Right forelimb (tissue), 1 donor: ENCODE measurements around the gene CHAF1B.

ENCODE experiments used
- DNase-seq: peaks from one replicate; pipeline ENCODE4 v3.0.0-alpha.2; 2018

CHAF1B gene

GRCh38 chr21:36465478-36465877 is 80.3 kb downstream of the CHAF1B start:
- DNase-seq: no peak

GRCh38 chr21:36466061-36466511 is 80.9 kb downstream of the CHAF1B start:
- no peak for DNase-seq
